ENCODE results near the gene LRRC27.
"Not testable (repeated sequence)": the region's sequence is repeated elsewhere in the genome, so short reads cannot be mapped to it uniquely, and the experiment has no call there.

The LRRC27 gene

DNA sequence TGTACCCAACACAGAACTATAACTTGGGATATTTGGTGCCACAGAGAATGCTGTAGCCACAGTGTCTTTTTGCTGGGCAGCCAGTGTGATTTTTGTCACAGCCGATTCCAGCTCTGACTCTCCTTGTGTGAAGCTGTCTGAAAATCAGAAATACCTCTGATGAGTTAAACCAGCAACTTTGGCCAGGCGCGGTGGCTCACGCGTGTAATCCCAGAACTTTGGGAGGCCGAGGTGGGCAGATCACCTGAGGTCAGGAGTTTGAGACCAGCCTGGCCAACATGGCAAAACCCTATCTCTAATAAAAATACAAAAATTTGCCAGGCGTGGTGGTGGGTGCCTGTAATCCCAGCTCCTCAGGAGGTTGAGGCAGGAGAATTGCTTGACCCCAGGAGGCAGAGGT, 5.9 kb downstream of the LRRC27 start:
- not testable (repeated sequence) for DNase-seq (ENCODE audit: low read depth in 2 of 2)

GRCh38 chr10:132338876-132339275, 6.9 kb downstream of the LRRC27 start:
- DNase-seq (ENCODE audit: low read depth in 2 of 2), result no peak

GRCh38 chr10:132339276-132339675, 7.3 kb downstream of the LRRC27 start:
- DNase-seq (ENCODE audit: low read depth in 2 of 2), result no peak

DNA sequence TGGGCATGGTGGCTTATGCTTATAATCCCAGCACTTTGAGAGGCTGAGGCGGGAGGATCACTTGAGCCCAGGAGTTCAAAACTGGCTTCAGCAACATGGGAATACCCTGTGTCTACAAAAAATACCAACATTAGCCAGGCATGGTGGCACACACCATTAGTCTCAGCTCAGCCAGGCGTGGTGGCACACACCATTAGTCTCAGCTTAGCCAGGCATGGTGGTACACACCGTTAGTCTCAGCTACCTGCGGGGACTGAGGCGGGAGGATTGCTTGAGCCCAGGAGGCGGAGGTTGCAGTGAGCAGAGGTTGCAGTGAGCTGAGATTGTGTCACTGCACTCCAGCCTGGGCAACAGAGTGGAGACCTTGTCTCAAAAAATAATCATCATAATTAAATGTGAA, 9.0 kb downstream of the LRRC27 start:
- DNase-seq (ENCODE audit: low read depth in 2 of 2), result no peak

DNA sequence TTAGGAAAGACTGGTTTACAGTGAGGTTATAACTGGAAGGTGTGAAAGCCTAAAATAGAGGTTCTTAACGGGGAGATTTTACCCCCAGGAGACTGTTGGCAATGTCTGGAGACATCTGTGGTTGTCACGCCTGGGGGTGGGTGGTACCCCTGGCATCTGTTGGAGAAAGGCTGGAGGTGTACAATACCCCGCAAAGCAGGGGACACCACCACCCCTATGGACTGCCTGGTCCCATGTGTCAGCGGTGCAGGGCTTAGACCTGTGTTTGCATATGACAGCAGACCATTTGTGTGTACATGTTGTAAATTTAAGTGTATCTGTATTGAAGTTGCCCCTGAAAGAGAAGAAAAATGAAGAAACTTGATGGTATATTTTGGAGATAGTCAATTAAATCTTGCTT, 9.8 kb downstream of the LRRC27 start:
- DNase-seq (ENCODE audit: low read depth in 2 of 2), result no peak

DNA sequence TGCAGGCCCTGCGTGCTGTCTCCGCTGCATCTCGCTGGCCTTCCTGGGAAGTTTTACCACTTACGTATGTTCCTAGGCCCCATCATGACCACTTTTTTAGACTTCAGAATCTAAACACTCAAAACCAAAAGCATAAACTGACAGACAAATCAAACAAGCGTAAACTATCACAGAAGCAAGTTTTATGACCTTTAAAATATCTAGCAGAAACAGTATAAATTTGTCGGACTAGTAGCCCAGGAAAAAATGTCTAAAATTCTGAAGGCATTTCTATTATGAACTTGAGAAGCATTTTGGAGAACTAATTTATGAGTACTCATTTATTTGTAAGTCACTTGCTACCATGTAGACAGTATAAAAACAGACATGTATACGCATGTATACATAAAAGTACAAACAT, 10.6 kb downstream of the LRRC27 start:
- DNase-seq (ENCODE audit: low read depth in 2 of 2), result no peak

DNA sequence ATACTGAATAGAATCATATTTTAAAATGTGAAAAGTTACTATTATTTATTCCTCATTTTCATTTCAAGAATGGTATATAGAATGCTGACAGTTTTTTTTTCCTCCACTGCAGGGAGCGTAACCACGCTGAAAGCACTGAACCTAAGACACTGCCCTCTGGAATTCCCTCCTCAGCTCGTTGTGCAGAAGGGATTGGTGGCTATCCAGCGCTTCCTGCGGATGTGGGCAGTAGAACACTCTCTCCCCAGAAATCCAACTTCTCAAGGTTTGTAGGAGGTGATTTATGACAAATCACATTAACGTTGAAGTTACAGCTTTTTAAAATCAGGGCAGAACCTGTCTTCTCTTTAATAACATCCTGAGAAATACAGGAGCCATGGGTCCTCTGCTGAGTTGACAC, 12.4 kb downstream of the LRRC27 start:
- no peak for DNase-seq (ENCODE audit: low read depth in 2 of 2)

GRCh38 chr10:132345345-132345744, 13.4 kb downstream of the LRRC27 start:
- no peak for DNase-seq (ENCODE audit: low read depth in 2 of 2)

DNA sequence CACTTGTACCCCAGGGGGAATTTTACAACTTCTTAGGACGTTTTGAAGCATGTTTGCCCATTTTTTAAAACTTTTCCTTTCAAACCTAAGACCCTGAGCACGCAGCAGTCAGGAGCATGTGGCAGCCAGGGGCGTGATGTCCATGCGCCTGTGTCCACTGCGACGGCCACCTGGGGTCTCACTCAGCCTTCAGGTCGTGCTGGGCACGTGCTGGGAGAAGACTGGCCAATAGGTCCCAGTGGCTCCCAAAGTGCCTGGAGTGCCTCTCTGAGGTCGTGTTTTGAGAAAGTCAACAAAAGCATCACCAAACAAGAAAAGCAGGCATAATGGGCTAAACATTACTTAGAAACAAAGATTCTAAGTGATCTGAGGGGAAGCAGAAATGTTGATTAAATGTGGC, 14.8 kb downstream of the LRRC27 start:
- no peak for DNase-seq (ENCODE audit: low read depth in 2 of 2)

- DNase-seq (ENCODE audit: low read depth in 2 of 2), result no peak
These were observed 15.4 kb downstream of the LRRC27 start for GRCh38 chr10:132347211-132347930.

GRCh38 chr10:132347931-132348267, 15.9 kb downstream of the LRRC27 start:
- no peak for DNase-seq (ENCODE audit: low read depth in 2 of 2)

GRCh38 chr10:132349766-132350165, 17.8 kb downstream of the LRRC27 start:
- no peak for DNase-seq (ENCODE audit: low read depth in 2 of 2)

- DNase-seq (ENCODE audit: low read depth in 2 of 2), result no peak
These were observed 18.4 kb downstream of the LRRC27 start for GRCh38 chr10:132350391-132350790.

- DNase-seq (ENCODE audit: low read depth in 2 of 2), result no peak
These were observed 19.0 kb downstream of the LRRC27 start for GRCh38 chr10:132350946-132351345.

GRCh38 chr10:132351611-132352010, 19.6 kb downstream of the LRRC27 start:
- no peak for DNase-seq (ENCODE audit: low read depth in 2 of 2)

GRCh38 chr10:132352462-132353308, 20.7 kb downstream of the LRRC27 start:
- peak; percentile 52 to 73 for DNase-seq (ENCODE audit: low read depth in 2 of 2)

GRCh38 chr10:132353456-132354355, 21.7 kb downstream of the LRRC27 start:
- no peak for DNase-seq (ENCODE audit: low read depth in 2 of 2)

GRCh38 chr10:132354356-132355094, 22.5 kb downstream of the LRRC27 start:
- no peak for DNase-seq (ENCODE audit: low read depth in 2 of 2)

DNA sequence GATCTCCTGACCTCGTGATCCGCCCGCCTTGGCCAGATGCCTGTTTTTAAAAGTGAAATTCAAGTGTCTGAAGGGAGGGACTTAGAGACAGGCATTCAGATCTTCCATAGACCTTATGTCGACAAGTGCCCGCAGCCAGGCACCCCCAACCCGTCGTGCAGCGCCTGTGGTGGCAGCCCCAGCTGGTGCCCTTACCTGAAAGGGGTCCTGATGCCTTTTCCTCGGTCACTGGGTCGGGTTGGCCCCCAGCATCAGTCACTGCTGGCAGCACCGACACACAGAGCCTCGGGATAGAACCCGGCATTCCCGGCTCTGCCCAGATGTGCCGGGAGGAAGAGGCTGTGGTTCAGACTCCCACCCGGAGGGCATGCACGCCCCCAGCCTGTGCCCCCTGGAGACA, 23.3 kb downstream of the LRRC27 start:
- no peak for DNase-seq (ENCODE audit: low read depth in 2 of 2)

DNA sequence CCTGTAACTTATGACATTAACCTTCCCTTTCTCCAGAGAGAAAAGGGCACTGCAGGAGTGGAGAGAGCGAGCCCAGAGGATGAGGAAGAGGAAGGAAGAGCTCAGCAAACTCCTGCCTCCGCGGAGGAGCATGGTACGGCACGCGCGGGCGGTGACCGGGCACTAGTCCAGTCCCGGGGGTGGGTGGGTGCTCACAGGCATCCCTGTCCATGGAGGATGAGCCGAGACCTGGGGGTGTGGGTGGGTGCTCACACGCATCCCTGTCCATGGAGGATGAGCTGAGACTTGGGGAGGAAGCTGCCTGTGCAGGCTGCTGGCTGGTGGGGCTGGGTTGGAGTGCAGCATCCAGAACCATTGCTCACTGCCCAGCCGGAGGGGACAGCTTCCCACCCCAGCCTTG, 23.8 kb downstream of the LRRC27 start:
- DNase-seq (ENCODE audit: low read depth in 2 of 2), result no peak

- no peak for DNase-seq (ENCODE audit: low read depth in 2 of 2)
These were observed 24.7 kb downstream of the LRRC27 start for GRCh38 chr10:132356621-132357195.
